ENCODE results near the gene MTCH1.

MTCH1 gene

GRCh38 chr6:36980129-36980528 is 5.9 kb downstream of the MTCH1 start:
- H3K4me3 ChIP-seq (replicated peaks; ENCODE audit: low read depth, low read length) = no peak overlapping the region
- DNase-seq (ENCODE audit: extremely low read depth, low read depth) = no peak
- no peak for TF ChIP-seq CTCF (IDR thresholded peaks at IDR 0.05; ENCODE audit: low read depth, low read length, missing control alignments)

- peak; percentile 36 for DNase-seq (ENCODE audit: extremely low read depth, low read depth)
- peak; percentile 70 for TF ChIP-seq CTCF (IDR thresholded peaks at IDR 0.05; ENCODE audit: low read depth, low read length, missing control alignments)
- H3K4me3 ChIP-seq (replicated peaks; ENCODE audit: low read depth, low read length) = no peak overlapping the region
These were observed 6.7 kb downstream of the MTCH1 start for GRCh38 chr6:36979347-36979742.

- no peak for TF ChIP-seq CTCF (IDR thresholded peaks at IDR 0.05; ENCODE audit: low read depth, low read length, missing control alignments)
- no peak overlapping the region for H3K4me3 ChIP-seq (replicated peaks; ENCODE audit: low read depth, low read length)
- DNase-seq (ENCODE audit: extremely low read depth, low read depth) = no peak
These were observed 7.3 kb downstream of the MTCH1 start for GRCh38 chr6:36978421-36979346.

GRCh38 chr6:36977470-36977941 is 8.5 kb downstream of the MTCH1 start:
- TF ChIP-seq CTCF (IDR thresholded peaks at IDR 0.05; ENCODE audit: low read depth, low read length, missing control alignments) = peak; percentile 48
- DNase-seq (ENCODE audit: extremely low read depth, low read depth) = no peak
- no peak overlapping the region for H3K4me3 ChIP-seq (replicated peaks; ENCODE audit: low read depth, low read length)

GRCh38 chr6:36976931-36977330 is 9.1 kb downstream of the MTCH1 start:
- no peak for TF ChIP-seq CTCF (IDR thresholded peaks at IDR 0.05; ENCODE audit: low read depth, low read length, missing control alignments)
- no peak for DNase-seq (ENCODE audit: extremely low read depth, low read depth)
- no peak overlapping the region for H3K4me3 ChIP-seq (replicated peaks; ENCODE audit: low read depth, low read length)

GRCh38 chr6:36976509-36976908 is 9.5 kb downstream of the MTCH1 start:
- no peak overlapping the region for H3K4me3 ChIP-seq (replicated peaks; ENCODE audit: low read depth, low read length)
- no peak for DNase-seq (ENCODE audit: extremely low read depth, low read depth)
- TF ChIP-seq CTCF (IDR thresholded peaks at IDR 0.05; ENCODE audit: low read depth, low read length, missing control alignments) = no peak

Data from HFF-Myc (cell line).